Measurements from ENCODE around the gene CCZ1.
"Not testable (repeated sequence)": the region's sequence is repeated elsewhere in the genome, so short reads cannot be mapped to it uniquely, and the experiment has no call there.

The CCZ1 gene

DNA sequence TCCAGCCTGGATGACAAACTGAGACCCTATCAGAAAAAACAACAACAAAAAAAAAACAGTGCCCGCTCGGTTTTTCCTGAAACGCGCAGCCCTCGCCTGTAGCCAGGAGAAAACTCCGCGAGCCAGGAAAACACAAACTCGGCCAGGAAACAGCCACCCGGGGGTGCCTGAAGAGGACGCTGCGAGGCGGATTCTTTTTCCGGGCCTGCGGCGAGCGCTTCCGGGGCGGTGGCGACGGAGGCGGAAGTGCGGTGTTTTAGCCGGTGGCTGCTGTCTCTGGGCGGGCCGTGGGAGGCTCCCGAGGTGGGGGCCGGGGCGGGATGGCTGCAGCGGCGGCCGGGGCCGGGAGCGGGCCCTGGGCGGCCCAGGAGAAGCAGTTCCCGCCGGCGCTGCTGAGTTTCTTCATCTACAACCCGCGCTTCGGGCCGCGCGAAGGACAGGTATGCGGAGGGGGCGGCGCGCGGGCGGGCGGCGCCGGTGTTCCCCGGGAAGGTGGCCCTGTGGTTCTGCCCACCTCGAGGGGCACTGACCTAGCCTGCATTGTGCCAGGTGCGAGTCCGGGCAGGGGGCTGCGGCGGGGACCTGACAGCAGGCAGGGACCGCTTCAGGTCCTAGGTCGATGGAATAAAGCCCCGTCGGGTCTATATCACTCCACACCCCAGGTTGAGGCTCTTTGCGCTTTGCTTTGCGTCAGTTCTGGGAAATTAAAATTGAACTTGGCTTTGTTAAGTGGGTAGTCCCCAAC lies at the start of gene CCZ1:
Gene CCZ1, plus strand, starts transcription at position 254 of the 745 bp plus-strand sequence. Its CDS starts 67 bp downstream, at position 321.
- in situ Hi-C loops (cut with HindIII; ENCODE audit: low sequenced_read_pairs), result not testable (repeated sequence)

DNA sequence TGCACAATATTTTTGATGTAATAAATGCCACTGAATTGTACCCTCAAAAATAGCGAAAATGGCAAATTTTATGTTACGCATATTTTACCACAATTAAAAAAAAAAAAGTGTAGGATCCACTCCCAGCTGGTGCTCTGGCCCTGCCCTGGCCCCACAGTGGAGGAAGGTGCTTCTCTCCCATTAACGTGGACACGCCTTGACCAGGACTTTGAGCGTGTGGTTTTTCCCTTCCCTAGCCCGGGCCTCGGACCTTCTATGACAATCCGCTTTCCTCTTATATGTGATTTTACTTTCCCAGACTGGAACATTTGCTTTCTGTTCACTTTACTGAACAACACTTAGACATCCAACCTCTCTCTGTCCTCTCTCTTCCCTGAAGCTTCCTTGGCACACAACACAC lies 47.6 kb upstream of the CCZ1 start:
- in situ Hi-C loops (cut with HindIII; ENCODE audit: low sequenced_read_pairs), result no loop called here

GRCh38 chr7:5854738-5855137 lies 43.8 kb upstream of the CCZ1 start:
- in situ Hi-C loops (cut with HindIII; ENCODE audit: low sequenced_read_pairs), result no loop called here

- in situ Hi-C loops (cut with HindIII; ENCODE audit: low sequenced_read_pairs), result not testable (repeated sequence)
These were observed 41.4 kb upstream of the CCZ1 start for GRCh38 chr7:5857041-5857575.

GRCh38 chr7:5858494-5858893 lies 40.0 kb upstream of the CCZ1 start:
- in situ Hi-C loops (cut with HindIII; ENCODE audit: low sequenced_read_pairs), result not testable (repeated sequence)

DNA sequence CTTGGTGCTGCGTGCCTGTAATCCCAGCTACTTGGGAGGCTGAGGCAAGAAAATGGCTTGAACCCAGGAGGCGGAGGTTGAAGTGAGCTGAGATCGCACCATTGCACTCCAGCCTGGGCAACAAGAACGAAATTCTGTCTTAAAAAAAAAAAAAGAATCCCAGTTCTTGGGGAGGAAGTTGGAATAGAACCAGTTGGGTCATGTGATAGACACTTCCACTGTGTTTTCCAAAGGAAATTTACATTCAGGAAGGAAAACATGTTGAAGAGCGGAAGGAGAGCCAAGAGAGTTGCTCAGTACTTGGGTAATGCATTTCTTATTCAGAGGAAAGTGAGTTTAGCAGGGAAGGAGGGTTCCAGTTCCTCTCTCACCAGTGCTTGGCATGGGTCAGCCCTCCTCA lies 37.3 kb upstream of the CCZ1 start:
- in situ Hi-C loops (cut with HindIII; ENCODE audit: low sequenced_read_pairs), result not testable (repeated sequence)

DNA sequence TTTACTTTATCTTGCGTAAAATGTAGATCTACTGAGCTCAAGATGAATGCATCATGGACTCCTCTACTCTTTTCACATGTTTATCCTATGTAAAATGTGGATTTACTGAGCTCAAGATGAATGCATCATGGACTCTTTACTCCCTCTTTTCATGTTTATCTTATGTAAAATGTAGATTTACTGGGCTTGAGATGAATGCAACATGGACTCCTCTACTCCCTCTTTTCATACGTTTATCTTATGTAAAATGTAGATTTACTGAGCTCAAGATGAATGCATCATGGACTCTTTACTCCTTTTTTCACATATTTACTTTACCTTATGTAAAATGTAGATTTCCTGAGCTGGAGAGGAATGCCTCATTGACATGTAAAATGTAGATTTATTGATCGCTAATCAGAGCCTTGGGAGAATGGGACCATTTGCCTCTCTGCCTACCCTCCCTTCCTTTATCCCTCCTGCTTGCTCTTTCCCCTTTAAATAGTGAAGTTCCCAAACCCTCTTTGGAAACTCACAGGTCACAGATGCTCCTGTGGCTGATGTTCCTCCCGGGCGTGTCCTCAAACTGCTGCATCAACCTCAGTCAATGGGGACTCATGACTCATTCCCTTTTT lies 35.7 kb upstream of the CCZ1 start:
- in situ Hi-C loops (cut with HindIII; ENCODE audit: low sequenced_read_pairs), result not testable (repeated sequence)

DNA sequence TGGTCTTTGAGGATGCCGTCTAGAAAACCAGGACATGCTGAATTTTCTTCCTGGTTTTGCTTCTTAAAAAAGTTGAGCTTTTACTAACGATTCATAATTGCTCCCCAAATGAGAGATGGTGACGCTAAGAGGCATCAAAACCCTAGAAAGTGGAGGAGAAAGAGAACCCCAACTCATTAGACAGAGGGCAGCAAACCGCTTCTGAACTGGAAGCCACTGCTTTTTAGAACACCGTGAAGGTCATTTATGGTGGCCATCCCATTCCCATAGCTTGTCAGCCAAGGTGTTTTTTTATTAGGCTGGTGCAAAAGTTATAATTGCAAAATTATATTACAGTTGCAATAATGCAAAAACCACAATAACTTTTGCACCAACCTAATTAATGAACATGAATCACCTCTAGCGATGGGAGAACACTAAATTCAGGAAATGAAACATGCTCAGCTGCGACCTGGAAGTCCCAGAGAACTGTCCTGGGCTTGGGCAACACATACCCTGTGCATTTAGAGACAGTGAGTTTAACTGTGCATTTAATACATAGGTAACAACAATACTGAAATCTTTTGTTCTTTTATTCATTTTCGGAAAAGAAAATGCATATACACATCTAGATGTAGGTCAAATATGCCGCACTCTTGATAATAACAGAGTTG lies 33.1 kb upstream of the CCZ1 start:
- in situ Hi-C loops (cut with HindIII; ENCODE audit: low sequenced_read_pairs), result not testable (repeated sequence)

DNA sequence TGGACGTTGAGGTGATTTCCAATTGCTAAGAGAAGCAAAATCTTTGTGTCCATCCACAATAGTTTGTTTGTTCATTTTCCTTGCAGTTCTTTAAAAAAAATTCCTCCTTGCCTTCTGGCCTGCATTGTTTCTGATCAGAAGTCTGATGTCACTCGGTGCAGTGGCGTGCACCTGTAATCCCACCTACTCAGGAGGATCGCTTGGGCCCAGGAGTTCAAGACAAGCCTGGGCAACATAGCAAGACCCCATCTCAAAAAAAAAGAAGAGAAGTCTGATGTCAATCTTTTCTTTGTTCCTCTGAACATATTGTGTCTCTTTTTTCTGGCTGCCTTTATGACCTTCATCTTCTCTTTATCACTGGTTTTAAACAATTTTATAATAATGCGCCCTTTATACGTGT lies 31.5 kb upstream of the CCZ1 start:
- in situ Hi-C loops (cut with HindIII; ENCODE audit: low sequenced_read_pairs), result no loop called here

- in situ Hi-C loops (cut with HindIII; ENCODE audit: low sequenced_read_pairs), result not testable (repeated sequence)
These were observed 29.6 kb upstream of the CCZ1 start for GRCh38 chr7:5868928-5869341.

GRCh38 chr7:5869691-5870090 lies 28.8 kb upstream of the CCZ1 start:
- in situ Hi-C loops (cut with HindIII; ENCODE audit: low sequenced_read_pairs), result no loop called here

GRCh38 chr7:5870311-5870710 lies 28.2 kb upstream of the CCZ1 start:
- in situ Hi-C loops (cut with HindIII; ENCODE audit: low sequenced_read_pairs), result no loop called here

GRCh38 chr7:5872326-5872725 lies 26.2 kb upstream of the CCZ1 start:
- in situ Hi-C loops (cut with HindIII; ENCODE audit: low sequenced_read_pairs), result no loop called here

DNA sequence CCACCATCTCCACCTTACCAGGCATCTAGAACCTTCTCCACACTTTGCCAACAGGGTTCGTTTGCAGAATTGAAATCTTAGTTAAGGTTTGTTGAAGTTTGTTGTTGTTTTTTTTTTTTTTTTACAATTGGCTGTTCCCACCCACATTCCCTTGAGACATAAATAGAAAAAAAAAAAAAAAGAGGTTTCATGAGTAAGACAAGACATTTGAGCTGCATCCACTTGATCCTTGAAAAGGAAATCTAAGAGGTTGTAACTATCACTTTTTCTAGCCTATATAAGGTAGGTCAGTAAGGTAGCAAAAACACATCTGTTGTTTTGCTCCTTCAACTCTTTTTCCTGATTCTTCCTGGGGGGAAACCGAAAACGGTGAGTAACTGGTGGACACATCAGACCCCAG lies 18.9 kb upstream of the CCZ1 start:
- in situ Hi-C loops (cut with HindIII; ENCODE audit: low sequenced_read_pairs), result not testable (repeated sequence)

- in situ Hi-C loops (cut with HindIII; ENCODE audit: low sequenced_read_pairs), result not testable (repeated sequence)
These were observed 18.4 kb upstream of the CCZ1 start for GRCh38 chr7:5880106-5880505.

DNA sequence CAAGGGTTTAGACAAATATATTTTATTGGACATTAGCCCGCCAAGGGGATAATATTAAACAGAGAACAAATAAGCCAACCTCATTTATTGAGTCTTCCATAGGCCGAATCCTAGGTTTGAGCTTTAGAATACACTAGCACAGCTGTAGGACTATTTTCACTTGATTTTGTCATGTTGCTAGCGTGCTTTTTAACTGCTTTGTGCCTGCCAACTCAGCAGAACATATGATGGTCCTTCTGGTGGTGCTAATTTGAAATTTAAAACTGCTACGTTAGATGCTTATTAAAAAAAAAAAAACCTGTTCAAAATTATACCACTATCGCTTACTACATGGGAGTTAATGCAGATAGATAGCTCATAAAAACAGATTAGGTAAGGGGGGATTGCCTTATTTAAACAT lies 14.1 kb upstream of the CCZ1 start:
- in situ Hi-C loops (cut with HindIII; ENCODE audit: low sequenced_read_pairs), result not testable (repeated sequence)

DNA sequence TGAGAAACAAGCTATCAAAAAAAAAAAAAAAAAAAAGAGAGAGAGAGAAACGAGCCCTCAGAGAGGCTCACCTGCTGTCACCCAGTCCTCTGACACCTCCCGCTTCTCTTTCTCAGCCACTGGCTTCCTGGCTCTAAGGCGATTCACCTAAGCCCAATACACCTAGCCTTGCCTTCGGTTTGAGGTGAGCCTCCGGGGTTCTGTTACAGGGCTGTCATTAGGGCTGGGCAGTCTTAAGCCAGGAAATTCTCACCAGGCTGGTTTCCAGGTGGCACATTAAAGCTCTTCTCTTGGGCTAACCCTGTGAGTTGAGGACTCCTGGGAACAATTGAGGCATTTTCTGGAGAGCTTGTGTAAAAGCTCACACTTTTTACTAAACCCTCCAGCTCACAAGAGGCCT lies 10.5 kb upstream of the CCZ1 start:
- in situ Hi-C loops (cut with HindIII; ENCODE audit: low sequenced_read_pairs), result not testable (repeated sequence)

GRCh38 chr7:5890244-5890643 lies 8.3 kb upstream of the CCZ1 start:
- in situ Hi-C loops (cut with HindIII; ENCODE audit: low sequenced_read_pairs), result not testable (repeated sequence)

DNA sequence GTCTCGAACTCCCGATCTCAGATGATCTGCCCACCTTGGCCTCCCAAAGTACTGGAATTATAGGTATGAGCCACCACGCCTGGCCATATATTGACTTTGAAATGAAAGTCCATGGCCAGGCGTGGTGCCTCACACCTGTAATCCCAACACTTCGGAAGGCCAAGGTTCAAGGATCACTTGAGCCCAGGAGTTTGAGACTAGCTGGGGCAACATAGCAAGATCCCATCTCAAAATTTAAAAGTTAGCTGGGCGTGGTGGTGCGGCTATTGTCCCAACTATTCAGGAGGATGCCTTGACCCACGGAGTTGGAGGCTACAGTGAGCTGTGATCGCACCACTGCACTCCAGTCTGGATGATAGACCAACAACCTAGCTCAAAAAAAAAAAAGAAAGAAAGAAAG lies 6.0 kb upstream of the CCZ1 start:
- in situ Hi-C loops (cut with HindIII; ENCODE audit: low sequenced_read_pairs), result no loop called here

DNA sequence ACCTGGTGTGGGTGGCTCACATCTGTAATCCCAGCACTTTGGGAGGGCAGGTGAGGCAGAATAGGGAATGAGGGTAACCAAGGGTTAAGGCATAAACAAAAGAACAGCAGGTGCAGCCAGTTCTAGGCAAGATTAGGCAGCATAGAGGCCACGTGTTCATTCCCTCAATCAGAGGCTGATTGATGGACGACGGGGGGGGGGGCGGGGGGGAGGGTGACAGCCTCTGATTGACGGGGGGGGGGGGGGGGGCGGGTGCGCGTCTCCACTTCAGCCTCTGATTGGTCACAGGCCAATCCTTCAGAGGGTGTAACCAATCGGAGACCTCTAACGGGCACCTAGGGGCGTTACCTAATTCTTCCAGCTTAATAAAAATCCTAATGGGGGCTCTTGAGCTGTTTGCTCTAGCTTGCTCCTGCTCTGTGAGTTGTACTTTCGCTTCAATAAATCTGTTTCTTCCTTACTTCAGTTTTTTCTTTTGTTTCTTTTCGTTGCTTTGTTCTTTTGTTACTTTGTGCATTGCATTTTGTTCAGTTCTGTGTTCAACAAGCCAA lies 1.1 kb upstream of the CCZ1 start:
- in situ Hi-C loops (cut with HindIII; ENCODE audit: low sequenced_read_pairs), result not testable (repeated sequence)

DNA sequence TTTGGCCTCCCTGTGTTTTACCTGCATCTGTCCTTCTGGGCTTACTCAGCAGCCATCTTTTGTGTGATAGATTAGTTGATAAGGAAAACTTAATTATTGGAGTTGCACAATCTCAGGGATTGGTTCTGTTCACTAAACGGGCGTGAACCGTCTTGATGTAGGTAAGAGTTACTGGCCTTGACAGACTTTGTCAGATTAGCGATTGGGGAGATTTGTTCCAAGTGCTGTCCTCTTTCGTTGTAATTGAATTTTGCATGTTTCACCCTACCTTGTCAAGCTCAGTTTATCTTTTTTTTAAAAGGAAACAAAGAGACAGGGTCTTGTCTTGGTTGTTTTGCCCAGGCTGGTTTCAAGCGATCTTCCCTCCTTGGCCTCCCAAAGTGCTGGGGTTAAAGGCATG lies 4.5 kb downstream of the CCZ1 start:
- in situ Hi-C loops (cut with HindIII; ENCODE audit: low sequenced_read_pairs), result not testable (repeated sequence)

Data from endothelial cell of hepatic sinusoid (primary cell).